Measurements from ENCODE around the gene GAN.

Gene GAN

DNA sequence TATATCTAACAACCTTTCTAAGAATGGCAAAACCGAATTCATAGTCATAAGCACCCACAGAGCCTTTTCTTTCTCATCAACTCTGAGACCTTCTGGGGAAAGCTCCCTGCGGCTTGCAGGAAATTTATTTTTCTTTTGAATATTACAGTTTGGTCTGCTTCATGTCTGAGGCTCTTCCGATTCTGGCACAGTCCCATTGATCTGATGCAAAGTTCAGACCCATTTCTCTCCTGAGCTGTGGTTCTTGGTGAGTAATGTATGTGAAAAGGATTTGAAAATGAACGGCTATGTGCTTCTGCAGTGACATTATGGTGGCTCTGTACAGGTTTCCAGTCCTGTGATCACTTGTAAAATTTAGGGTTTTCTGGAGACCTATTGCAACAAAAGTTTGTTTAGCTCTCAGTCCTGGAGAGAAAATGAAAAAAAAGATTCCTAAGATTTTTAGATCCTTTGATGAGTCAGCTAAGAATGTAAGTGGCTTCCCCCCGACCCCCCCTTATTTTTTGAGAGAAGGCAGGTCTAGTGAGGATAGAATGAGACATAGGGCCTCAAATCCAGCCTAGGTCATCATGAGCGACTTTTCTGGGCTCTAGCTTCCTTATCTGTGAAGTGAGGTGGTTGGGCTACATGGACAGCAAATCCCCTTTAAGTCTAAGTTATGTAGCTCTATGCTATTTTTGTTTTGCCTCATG, 4.6 kb downstream of the GAN start:
- no peak overlapping the region for H3K27ac ChIP-seq
- TF ChIP-seq, protein P1, sequence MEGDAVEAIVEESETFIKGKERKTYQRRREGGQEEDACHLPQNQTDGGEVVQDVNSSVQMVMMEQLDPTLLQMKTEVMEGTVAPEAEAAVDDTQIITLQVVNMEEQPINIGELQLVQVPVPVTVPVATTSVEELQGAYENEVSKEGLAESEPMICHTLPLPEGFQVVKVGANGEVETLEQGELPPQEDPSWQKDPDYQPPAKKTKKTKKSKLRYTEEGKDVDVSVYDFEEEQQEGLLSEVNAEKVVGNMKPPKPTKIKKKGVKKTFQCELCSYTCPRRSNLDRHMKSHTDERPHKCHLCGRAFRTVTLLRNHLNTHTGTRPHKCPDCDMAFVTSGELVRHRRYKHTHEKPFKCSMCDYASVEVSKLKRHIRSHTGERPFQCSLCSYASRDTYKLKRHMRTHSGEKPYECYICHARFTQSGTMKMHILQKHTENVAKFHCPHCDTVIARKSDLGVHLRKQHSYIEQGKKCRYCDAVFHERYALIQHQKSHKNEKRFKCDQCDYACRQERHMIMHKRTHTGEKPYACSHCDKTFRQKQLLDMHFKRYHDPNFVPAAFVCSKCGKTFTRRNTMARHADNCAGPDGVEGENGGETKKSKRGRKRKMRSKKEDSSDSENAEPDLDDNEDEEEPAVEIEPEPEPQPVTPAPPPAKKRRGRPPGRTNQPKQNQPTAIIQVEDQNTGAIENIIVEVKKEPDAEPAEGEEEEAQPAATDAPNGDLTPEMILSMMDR (conservative IDR thresholded peaks at IDR 0.05) = no peak
- no peak for TF ChIP-seq ZFX (IDR thresholded peaks at IDR 0.05)

DNA sequence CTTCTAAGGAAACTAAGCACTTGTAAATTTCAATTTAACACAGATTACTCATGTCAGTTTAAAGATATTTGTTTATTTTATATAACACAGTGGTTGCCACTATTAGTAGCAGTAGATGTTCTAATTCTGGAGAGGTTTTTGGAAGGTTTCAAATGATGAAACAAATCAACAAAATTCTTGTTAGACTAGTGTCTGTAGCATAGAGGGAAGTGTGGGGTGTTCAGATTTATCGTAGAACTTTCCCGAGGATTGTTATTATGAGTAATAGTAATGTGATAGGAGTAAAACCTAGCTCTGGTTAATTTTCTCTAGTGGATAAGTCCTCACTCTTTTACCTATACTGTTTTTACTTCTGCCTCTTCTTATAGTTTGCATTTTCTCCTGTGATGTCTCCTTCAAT, 6.3 kb downstream of the GAN start:
- no peak for TF ChIP-seq ZFX (IDR thresholded peaks at IDR 0.05)
- TF ChIP-seq, protein P1 (conservative IDR thresholded peaks at IDR 0.05) = no peak
- no peak overlapping the region for H3K27ac ChIP-seq

DNA sequence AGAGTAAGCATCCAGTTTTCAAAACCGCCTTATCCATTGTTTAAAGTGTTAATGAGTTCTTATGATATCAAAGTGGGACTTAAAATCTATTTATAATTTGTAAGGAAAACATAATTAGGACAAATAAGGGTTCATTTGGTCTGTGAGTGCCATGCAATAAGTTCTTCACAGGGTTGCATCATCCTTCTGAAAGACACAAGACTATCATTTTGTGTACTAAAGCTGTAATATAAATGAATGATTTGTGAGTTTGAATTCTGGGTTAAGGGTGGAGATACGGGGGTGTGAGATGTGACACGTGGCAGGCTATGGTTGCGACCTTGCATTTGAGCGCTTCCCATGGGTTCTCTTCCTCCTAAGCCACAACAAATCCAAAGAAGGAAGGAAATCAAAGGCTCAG, 6.8 kb downstream of the GAN start:
- no peak overlapping the region for H3K27ac ChIP-seq
- TF ChIP-seq, protein P1 (conservative IDR thresholded peaks at IDR 0.05) = no peak
- no peak for TF ChIP-seq ZFX (IDR thresholded peaks at IDR 0.05)

DNA sequence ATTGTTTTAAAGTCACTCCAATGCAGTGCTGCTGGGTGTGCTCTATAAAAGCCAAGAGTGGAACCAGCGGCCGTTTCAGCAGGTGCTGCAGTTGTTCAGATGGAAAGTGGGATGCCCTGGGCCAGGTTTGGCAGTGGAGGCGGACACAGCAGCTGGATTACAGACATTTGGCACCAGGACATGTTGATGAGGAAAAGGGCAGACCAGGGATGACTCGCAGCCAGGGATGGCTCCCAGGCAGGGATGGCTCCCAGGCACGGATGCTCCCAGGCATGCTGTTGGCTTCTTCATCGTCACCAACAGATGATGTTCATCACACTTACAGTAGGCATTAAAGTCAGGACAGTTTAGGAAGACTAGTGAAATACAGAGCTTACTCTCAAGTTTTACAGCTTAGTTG, 10.0 kb downstream of the GAN start:
- TF ChIP-seq ZFX (IDR thresholded peaks at IDR 0.05) = no peak
- TF ChIP-seq, protein P1 (conservative IDR thresholded peaks at IDR 0.05) = no peak
- no peak overlapping the region for H3K27ac ChIP-seq

DNA sequence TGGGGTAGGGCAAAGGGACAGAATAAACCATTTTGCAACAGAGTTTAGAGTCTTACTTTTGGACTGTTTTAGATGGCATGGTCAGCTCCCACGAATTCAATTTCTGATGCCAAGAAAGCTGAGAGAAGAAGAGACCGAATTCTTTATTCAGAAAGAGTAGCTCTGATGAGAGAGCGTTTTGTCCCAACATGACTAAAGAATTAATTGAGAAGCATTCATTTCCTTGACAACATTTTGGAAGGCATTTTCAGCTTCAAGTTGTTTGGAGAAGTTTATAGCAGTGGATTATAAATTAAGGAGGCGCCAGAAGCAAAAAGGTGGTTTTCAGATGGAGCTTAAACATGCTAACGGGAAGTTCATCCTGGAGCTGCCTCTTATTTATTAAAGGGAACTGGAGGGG, 12.2 kb downstream of the GAN start:
- TF ChIP-seq, protein P1 (conservative IDR thresholded peaks at IDR 0.05) = no peak
- TF ChIP-seq ZFX (IDR thresholded peaks at IDR 0.05) = no peak
- H3K27ac ChIP-seq = no peak overlapping the region

DNA sequence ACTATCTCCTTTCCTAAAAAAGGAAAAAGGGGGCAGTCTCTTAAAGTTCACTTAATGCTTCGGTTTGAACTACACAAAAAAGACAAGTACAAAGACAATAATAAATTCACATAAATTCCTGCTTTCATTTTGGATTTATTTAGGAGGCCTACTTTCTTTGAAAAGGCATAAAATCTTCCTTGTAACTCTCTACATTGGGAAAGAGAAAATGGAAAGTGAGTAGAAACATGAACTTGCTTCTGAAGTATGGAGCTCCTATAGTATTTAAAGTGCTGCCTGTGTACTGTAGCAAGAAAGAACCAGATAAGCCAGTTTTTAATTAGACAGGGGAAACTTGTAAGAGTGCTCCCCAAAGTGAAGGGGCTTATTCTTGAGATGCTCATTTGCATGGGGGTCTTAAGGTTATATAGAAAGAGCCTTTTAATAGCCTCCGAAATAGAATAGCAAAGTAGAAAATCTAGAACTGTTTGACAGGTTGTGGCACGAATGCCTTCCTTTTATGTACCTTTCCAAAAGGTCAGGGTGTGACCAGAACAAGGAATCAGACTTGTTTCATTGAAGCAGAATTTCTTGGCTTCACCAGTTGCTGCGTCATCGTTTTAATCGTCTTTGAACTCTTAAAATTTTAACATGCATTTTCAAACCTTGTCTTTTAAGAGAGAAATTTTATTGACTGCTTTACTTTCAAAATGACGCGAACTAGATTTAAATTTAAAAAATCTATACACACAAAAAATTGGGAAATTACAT, 12.9 kb downstream of the GAN start:
- H3K27ac ChIP-seq = no peak overlapping the region
- TF ChIP-seq ZFX (IDR thresholded peaks at IDR 0.05) = no peak
- TF ChIP-seq, protein P1 (conservative IDR thresholded peaks at IDR 0.05) = no peak

DNA sequence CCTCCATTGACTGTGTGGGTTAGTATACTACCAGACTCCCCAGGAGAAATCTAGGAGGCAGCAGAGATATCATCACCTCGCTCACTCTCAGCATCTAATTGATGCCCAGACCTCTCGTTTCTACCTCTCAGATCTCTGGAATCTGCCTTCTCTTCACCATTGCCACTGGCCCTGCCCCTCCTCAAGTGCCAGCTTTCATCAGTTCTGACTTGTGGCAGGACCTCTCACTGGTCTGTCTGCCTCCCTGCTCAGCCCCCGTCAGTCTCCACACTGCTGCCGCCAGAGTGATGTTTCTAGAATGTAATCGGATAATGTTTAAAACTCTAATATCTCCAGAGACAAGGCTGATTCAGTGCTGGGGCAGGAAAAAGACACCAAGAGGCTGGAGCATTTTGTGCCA, 15.2 kb downstream of the GAN start:
- TF ChIP-seq, protein P1 (conservative IDR thresholded peaks at IDR 0.05) = no peak
- no peak for TF ChIP-seq ZFX (IDR thresholded peaks at IDR 0.05)
- H3K27ac ChIP-seq = no peak overlapping the region
